ENCODE results near the gene EXOC6B. TPM values are rescaled to one million over a fixed set of nuclear protein-coding genes. Genes with fewer than 3 reads are reported as not detected.

The EXOC6B gene
- total RNA-seq, 4 donors from 2014 or later, result 14.1 to 107 (median 38.5) TPM

GRCh38 chr2:72349016-72349415, 476.8 kb downstream of the EXOC6B start:
- TF ChIP-seq CTCF (IDR thresholded peaks at IDR 0.05) (no peak), POLR2A (IDR thresholded peaks at IDR 0.05) (no peak)
- Histone ChIP-seq H3K4me3 (no peak overlapping the region), H3K27ac (no peak overlapping the region), H3K4me1 (no peaks in the 10 kb centered on the region), H3K27me3 (no peaks in the 10 kb centered on the region), H3K36me3 (no peaks in the 10 kb centered on the region), H3K9me3 (no peaks in the 10 kb centered on the region)
- no peak for DNase-seq
- intact Hi-C loops (cut with DNase I; ENCODE audit: low total_unique reads), result no loop called here

- Histone ChIP-seq H3K9me3 (no peaks in the 10 kb centered on the region), H3K36me3 (no peaks in the 10 kb centered on the region), H3K27me3 (no peaks in the 10 kb centered on the region), H3K4me1 (no peaks in the 10 kb centered on the region), H3K4me3 (no peak overlapping the region), H3K27ac (no peak overlapping the region)
- TF ChIP-seq POLR2A (IDR thresholded peaks at IDR 0.05) (no peak), CTCF (IDR thresholded peaks at IDR 0.05) (no peak)
- DNase-seq, result no peak
- intact Hi-C loops (cut with DNase I; ENCODE audit: low total_unique reads), result no loop called here
Observed at GRCh38 chr2:72347081-72347480, 478.8 kb downstream of the EXOC6B start.

- TF ChIP-seq CTCF (IDR thresholded peaks at IDR 0.05) (no peak), POLR2A (IDR thresholded peaks at IDR 0.05) (no peak)
- H3K27me3 ChIP-seq, result no peaks in the 10 kb centered on the region
- intact Hi-C loops (cut with DNase I; ENCODE audit: low total_unique reads), result no loop called here
Observed at GRCh38 chr2:72341639-72342038, 484.2 kb downstream of the EXOC6B start.

GRCh38 chr2:72340665-72341064, 485.2 kb downstream of the EXOC6B start:
- Histone ChIP-seq H3K4me3 (no peak overlapping the region), H3K36me3 (no peaks in the 10 kb centered on the region), H3K9me3 (no peaks in the 10 kb centered on the region), H3K27me3 (no peaks in the 10 kb centered on the region), H3K27ac (no peak overlapping the region), H3K4me1 (no peaks in the 10 kb centered on the region)
- DNase-seq, result no peak
- intact Hi-C loops (cut with DNase I; ENCODE audit: low total_unique reads), result no loop called here
- TF ChIP-seq CTCF (IDR thresholded peaks at IDR 0.05) (no peak), POLR2A (IDR thresholded peaks at IDR 0.05) (no peak)

More at GRCh38 chr2:72341639-72342038, 484.2 kb downstream of the EXOC6B start:
- no peak for DNase-seq
- no peak overlapping the region for H3K27ac ChIP-seq
- H3K9me3 ChIP-seq, result no peaks in the 10 kb centered on the region
- no peaks in the 10 kb centered on the region for H3K4me1 ChIP-seq
- H3K36me3 ChIP-seq, result no peaks in the 10 kb centered on the region
- no peak overlapping the region for H3K4me3 ChIP-seq

- no peak for DNase-seq
- H3K36me3 ChIP-seq, result no peaks in the 10 kb centered on the region
- H3K4me3 ChIP-seq, result no peak overlapping the region
- no peaks in the 10 kb centered on the region for H3K4me1 ChIP-seq
- H3K27me3 ChIP-seq, result no peaks in the 10 kb centered on the region
- TF ChIP-seq POLR2A (IDR thresholded peaks at IDR 0.05) (no peak), CTCF (IDR thresholded peaks at IDR 0.05) (no peak)
- intact Hi-C loops (cut with DNase I; ENCODE audit: low total_unique reads), result no loop called here
- H3K9me3 ChIP-seq, result no peaks in the 10 kb centered on the region
- H3K27ac ChIP-seq, result no peak overlapping the region
Observed at GRCh38 chr2:72338076-72338475, 487.8 kb downstream of the EXOC6B start.
